ENCODE measurements around the gene ADAM15. TPM values are rescaled to one million over a fixed set of nuclear protein-coding genes. Genes with fewer than 3 reads are reported as not detected.

Gene ADAM15
- total RNA-seq, 1 donor from 2014 or later: 72.0 TPM

DNA sequence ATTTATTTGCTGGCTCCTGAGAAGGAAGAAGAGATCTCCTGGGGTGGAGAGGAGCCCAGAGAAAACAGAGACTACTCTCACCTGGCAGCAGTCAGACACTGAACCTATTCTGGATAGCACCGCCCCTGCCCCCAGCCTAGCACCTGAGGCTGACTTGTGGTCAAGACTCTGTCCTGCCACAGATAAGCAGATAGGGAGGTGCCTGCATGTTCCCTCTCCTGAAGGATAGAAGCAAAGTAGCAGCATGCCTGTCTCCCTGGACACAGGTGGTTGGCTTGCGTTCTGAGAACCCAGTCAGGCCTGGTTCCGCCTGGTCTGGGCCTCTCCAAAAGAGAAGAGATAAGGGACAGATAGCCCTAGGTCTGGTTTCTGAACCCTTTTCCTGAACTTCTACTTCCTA lies 26.2 kb downstream of the ADAM15 start:
- Mint-ChIP-seq H3K27me3 (ENCODE audit: low read depth) (peaks cover 25% of the 10 kb centered on the region), H3K4me3 (ENCODE audit: low read depth) (no peak overlapping the region), H3K4me1 (ENCODE audit: low read depth) (peaks cover 49% of the 10 kb centered on the region), H3K27ac (no peak overlapping the region), H3K9me3 (no peaks in the 10 kb centered on the region), H3K36me3 (ENCODE audit: low read depth) (no peaks in the 10 kb centered on the region)
- DNase-seq (ENCODE audit: low spot score): no peak
- intact Hi-C loops (cut with micrococcal nuclease): no loop called here

DNA sequence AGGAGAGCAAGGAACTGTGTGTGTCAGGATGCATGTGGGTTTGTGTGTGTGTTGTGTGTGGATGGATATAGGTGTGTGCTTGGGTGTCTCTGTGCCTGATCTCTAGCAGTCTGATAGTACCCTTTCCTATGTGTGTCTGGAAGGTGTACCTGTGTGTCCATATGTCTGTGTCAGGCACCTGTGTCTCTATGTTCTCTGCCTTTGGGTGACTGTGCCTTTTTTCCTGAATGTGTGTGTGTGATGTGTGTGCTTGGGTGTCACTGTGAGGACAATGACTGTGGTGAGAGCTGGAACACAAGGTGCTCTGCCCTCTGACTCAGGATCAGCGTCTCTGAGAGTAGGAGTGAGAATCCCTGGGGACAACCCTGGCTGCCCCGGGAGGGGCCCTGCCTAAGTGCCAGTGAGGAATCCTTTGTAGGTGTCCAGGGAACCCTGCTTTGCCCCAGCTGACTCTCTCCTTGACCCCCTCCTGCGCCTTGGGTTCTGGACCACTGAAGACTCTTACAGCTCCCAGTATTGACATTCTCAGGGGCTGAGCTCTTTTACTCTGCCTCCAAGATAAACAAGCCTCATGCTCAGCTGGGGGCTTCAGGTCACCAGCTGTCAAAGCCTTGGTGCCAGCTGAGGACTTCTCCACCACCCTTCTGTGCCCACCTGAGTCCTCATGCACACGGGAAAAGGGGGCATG lies 26.8 kb downstream of the ADAM15 start:
- peaks cover 28% of the 10 kb centered on the region for H3K27me3 Mint-ChIP-seq (ENCODE audit: low read depth)
- peaks cover 51% of the 10 kb centered on the region for H3K4me1 Mint-ChIP-seq (ENCODE audit: low read depth)
- H3K9me3 Mint-ChIP-seq: no peaks in the 10 kb centered on the region
- H3K27ac Mint-ChIP-seq: no peak overlapping the region
- H3K4me3 Mint-ChIP-seq (ENCODE audit: low read depth): peak overlapping the region; percentile 15
- no peaks in the 10 kb centered on the region for H3K36me3 Mint-ChIP-seq (ENCODE audit: low read depth)
- intact Hi-C loops (cut with micrococcal nuclease): no loop called here
- no peak for DNase-seq (ENCODE audit: low spot score)

DNA sequence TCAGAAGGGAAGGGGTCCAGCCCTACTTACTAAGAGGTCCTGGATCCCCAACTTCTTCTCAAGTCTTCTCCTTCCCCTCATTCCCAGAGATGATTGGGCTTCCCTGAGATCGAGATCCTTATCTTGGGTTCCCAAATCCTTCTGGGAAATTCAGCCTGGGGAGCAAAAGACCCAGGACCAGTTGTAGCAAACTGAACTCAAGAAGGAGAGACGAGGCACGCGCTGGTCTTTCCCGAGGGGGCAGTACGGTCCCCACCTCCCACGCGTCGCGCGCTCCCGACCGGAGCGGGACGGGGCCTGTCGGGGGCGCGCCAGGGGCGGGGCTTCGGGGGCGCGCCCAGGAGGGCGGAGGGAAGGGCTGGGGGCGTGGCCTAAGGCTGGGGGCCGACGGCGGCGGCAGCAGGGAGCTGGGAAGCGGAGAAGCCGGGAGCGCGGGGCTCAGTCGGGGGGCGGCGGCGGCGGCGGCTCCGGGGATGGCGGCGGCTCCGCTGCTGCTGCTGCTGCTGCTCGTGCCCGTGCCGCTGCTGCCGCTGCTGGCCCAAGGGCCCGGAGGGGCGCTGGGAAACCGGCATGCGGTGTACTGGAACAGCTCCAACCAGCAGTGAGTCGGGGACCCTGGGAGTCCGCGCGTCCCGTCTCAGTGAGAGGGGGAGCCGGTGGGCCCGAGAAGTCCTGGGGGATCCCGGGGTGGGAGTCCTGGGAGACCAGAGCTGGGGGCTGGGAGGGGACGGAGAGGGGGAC lies 27.5 kb downstream of the ADAM15 start, which contains the start of gene EFNA3:
EFNA3 (plus strand) TSS at position 369 of the 741 bp plus-strand sequence; CDS start at position 474, 105 bp downstream.
- DNase-seq (ENCODE audit: low spot score): peak; percentile 59
- no peak within 1 kb of the TSS for H3K27ac Mint-ChIP-seq
- intact Hi-C loops (cut with micrococcal nuclease): no loop called here
- H3K9me3 Mint-ChIP-seq: no peaks in the 10 kb centered on the region
- H3K36me3 Mint-ChIP-seq (ENCODE audit: low read depth): no peaks in the 10 kb centered on the region
- peaks cover 47% of the 10 kb centered on the region for H3K4me1 Mint-ChIP-seq (ENCODE audit: low read depth)
- peaks cover 35% of the 10 kb centered on the region for H3K27me3 Mint-ChIP-seq (ENCODE audit: low read depth)
- peak within 1 kb of the TSS; percentile 62 for H3K4me3 Mint-ChIP-seq (ENCODE audit: low read depth)

DNA sequence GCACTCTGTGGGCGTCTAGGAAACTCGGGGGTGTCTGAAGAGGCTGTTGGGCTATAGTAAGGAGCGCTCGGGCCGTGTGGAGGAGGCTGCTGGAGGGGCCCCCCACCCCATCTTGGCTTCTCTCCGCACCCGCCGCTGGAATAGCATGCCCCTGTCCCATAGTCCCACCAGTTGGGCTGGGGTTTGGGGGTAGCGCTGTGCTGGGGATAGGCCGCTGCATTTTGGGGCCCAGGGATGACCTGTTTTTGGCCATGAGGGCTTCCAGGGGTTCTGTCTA lies 28.0 kb downstream of the ADAM15 start:
- Mint-ChIP-seq H3K9me3 (no peaks in the 10 kb centered on the region), H3K27me3 (ENCODE audit: low read depth) (peaks cover 40% of the 10 kb centered on the region), H3K4me1 (ENCODE audit: low read depth) (peaks cover 48% of the 10 kb centered on the region), H3K27ac (no peak overlapping the region), H3K36me3 (ENCODE audit: low read depth) (no peaks in the 10 kb centered on the region), H3K4me3 (ENCODE audit: low read depth) (peak overlapping the region; percentile 62)
- DNase-seq (ENCODE audit: low spot score): no peak
- intact Hi-C loops (cut with micrococcal nuclease): no loop called here

DNA sequence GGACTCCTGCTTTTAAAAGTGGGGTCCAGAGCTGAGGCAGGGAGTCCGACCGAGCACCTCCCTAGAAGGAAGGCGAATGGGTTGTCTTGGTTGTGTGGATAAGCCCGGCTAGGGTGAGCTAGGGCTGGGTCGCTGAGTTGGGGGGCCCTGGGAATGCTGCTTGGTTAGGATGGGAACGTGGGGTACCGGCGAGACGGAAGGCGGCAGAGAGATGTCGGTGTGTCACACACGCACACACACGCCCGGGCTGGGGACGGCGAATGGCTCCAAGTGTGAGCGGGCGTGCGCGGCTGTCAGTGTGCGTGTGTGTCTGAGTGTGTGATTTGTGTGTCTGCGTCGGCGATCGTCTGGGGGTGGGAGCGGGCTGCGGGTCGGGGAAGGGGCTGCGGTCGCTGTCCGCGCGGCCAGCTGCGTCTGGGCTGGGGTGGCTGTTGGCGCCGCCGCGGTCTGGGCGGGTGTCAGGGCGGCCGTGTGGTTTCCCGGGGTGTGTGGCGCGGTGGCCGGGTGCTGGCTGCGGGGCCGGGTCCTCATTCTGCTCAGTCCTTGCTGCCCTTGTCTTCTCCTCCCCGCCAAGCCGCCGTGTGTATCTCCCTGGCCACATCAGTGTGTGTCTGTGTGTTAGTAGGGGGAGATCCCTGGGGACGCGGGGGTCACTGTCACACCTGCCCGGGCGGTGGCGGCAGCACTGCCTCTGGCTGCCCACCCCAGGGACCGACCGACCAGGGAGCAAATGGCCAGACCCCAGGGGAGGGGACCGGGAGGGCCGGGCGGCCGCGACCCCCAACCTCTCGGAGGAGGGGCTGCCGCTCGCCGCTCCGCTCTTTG lies 28.6 kb downstream of the ADAM15 start:
- Mint-ChIP-seq H3K27ac (no peak overlapping the region), H3K36me3 (ENCODE audit: low read depth) (no peaks in the 10 kb centered on the region), H3K9me3 (no peaks in the 10 kb centered on the region), H3K4me1 (ENCODE audit: low read depth) (peaks cover 50% of the 10 kb centered on the region), H3K27me3 (ENCODE audit: low read depth) (peaks cover 40% of the 10 kb centered on the region), H3K4me3 (ENCODE audit: low read depth) (peak overlapping the region; percentile 62)
- no peak for DNase-seq (ENCODE audit: low spot score)
- intact Hi-C loops (cut with micrococcal nuclease): loop anchor here (5.0 kb wide), 1 partner anchor 77 kb away; the partner anchor contains the start of gene ZBTB7B

DNA sequence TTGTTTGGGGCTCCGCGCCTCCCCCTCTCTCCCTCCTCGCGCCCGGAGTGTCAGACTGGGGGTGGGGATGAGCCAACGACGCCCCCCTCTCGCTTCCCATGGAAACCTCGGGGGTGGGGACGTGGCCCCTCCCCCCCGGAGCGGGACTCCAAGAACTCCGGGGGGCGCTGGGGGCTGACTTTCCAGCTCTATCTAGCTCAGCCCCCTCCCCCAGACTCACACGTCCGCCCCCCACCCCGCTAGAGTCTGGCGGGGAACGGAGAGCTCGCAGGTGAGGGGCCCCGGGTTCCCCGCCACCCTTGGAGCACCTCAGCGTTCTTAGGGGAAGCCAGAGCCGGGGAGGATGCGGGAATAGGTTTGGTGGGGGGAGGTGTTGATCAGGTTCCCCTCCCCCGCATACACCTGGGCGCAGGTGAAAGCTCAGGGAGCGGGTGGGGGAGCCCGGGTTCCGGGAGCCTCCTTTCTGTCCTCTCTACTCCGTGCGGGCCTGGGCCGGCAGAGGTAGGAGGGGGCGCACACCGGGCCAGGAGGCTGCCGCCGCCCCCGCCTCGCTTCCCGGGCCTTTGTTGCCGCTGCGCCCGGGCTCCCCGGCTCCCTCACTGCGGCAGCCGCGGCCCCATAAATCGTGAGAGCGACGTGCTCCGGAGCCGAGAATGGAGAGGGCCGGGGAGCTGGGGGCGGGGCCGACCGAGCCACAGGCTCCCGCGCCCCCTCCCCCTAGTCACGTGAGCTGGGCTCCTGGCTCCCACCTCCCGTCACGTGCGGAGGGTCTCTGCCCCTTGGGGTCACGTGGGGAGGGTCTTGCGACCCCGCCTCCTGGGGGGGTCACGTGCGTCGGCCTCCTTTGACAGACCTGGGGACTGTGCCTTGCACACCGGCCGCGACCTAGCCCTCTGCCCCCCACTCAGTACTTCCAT lies 29.5 kb downstream of the ADAM15 start:
- Mint-ChIP-seq H3K27ac (no peak overlapping the region), H3K27me3 (ENCODE audit: low read depth) (peaks cover 40% of the 10 kb centered on the region), H3K9me3 (no peaks in the 10 kb centered on the region), H3K4me3 (ENCODE audit: low read depth) (no peak overlapping the region), H3K36me3 (ENCODE audit: low read depth) (no peaks in the 10 kb centered on the region), H3K4me1 (ENCODE audit: low read depth) (peaks cover 52% of the 10 kb centered on the region)
- no peak for DNase-seq (ENCODE audit: low spot score)
- intact Hi-C loops (cut with micrococcal nuclease): loop anchor here (5.0 kb wide), 1 partner anchor 78 kb away; the partner anchor contains the start of gene ZBTB7B

DNA sequence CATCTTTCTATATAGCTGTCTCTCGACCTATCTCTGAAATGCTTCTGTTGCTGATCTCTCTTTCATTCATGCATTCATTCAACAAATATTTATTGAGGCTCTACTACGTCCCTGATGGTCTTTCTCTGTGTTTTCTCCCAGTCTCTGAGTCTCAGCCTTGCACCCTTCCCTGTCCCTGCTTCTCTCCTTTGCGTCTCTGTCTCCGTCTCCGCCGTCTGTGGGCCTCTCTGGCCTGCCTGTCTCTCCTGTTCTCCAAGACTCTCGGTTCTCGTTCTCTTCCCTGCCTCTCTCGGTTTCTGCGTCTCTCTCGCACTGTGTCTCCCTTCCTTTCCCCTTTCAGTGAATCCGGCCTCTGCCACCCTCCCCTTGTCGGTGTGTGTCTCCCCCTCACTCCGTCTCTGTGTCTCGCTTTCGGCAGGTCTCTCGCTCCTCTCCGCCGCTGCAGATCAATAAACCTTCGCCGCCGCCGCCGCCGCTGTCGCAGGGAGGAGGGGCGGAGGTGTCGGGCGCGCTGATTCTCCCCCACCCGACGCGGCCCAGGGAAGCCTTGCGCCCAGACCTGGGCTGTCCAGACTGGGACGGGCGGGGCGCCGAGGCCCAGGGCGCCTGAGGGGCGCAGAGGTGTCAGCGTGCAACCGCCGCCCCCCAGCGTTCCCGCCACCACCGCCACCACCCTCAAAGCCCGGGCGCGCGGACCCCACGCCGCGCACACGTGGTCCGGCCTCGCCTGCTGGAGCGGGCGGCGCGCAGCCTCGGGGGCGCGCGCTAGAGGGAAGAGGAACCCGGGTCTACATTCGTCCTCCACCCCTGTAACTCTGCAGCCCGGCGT lies 30.6 kb downstream of the ADAM15 start:
- Mint-ChIP-seq H3K36me3 (ENCODE audit: low read depth) (no peaks in the 10 kb centered on the region), H3K9me3 (no peaks in the 10 kb centered on the region), H3K4me3 (ENCODE audit: low read depth) (peak overlapping the region; percentile 52), H3K4me1 (ENCODE audit: low read depth) (peaks cover 46% of the 10 kb centered on the region), H3K27ac (no peak overlapping the region), H3K27me3 (ENCODE audit: low read depth) (peaks cover 40% of the 10 kb centered on the region)
- intact Hi-C loops (cut with micrococcal nuclease): loop anchor here (5.0 kb wide), 1 partner anchor 79 kb away; the partner anchor contains the start of gene ZBTB7B
- no peak for DNase-seq (ENCODE audit: low spot score)

DNA sequence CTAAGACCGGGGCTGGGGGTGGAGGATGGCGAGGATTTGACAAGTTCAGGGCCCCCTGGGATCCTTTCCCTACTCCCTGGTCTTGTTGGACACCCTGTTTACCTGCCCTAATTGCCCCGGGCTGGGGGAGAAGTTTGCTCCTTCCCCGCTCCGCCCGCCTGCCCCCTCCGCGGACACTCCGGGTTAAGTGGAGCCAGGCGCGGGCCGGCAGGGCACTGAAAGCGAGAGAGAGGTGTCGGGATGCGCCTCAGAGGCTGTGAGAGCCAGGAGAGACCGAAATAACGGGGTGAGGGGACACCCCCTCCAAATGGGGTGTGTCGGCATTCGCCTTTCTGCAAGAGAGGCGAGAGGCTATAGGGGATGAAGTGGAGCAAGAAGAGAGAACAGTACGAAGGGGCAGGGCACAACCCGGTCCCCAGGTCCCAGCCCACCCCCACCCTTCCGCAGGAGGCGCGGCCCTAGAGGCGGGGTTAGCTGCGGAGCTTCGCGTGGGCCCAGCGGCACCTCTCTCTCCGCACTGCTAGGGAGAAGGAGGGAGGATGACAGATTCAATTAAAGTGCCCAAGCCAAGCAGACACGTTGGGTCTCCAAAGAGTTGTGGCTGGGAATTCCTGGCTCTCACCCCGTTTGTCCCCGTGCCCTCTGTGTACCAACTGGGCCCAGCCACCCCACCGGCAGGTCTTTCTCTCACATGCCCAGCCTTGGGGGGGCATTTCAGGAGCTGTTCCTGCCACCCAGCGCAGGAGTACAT lies 31.4 kb downstream of the ADAM15 start:
- Mint-ChIP-seq H3K9me3 (no peaks in the 10 kb centered on the region), H3K27ac (no peak overlapping the region), H3K27me3 (ENCODE audit: low read depth) (peaks cover 40% of the 10 kb centered on the region), H3K4me3 (ENCODE audit: low read depth) (peak overlapping the region; percentile 52), H3K36me3 (ENCODE audit: low read depth) (no peaks in the 10 kb centered on the region), H3K4me1 (ENCODE audit: low read depth) (peaks cover 44% of the 10 kb centered on the region)
- intact Hi-C loops (cut with micrococcal nuclease): loop anchor here (5.0 kb wide), 1 partner anchor 80 kb away; the partner anchor contains the start of gene ZBTB7B
- DNase-seq (ENCODE audit: low spot score): no peak

DNA sequence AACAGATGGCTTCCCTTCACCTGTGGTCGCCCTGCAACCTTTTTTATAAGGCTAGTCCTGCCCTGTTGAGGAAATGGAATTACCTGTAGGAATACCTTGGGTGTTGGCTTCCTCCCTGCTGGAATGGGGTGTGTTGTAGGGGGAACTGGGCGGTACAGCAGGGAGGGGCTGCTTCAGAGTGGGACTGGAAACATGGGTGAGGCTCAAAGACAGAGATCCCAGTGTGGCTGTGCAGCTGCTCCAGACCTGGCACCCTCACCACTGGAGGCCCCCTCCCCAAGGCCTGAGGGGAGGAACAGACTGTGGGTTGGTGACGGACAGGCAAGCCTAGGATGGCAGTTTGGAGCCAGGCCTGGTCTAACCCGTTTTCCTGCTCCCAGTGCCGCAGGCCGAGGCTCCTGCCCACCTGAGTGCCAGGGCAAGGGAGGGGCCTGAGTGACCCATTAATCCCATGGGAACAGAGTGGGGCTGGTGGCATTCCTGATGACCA lies 32.0 kb downstream of the ADAM15 start:
- H3K4me1 Mint-ChIP-seq (ENCODE audit: low read depth): peaks cover 38% of the 10 kb centered on the region
- H3K27ac Mint-ChIP-seq: no peak overlapping the region
- intact Hi-C loops (cut with micrococcal nuclease): loop anchor here (5.0 kb wide), 1 partner anchor 81 kb away; the partner anchor contains the start of gene ZBTB7B
- no peak for DNase-seq (ENCODE audit: low spot score)
- H3K27me3 Mint-ChIP-seq (ENCODE audit: low read depth): peaks cover 37% of the 10 kb centered on the region
- no peak overlapping the region for H3K4me3 Mint-ChIP-seq (ENCODE audit: low read depth)
- H3K9me3 Mint-ChIP-seq: no peaks in the 10 kb centered on the region
- H3K36me3 Mint-ChIP-seq (ENCODE audit: low read depth): no peaks in the 10 kb centered on the region

DNA sequence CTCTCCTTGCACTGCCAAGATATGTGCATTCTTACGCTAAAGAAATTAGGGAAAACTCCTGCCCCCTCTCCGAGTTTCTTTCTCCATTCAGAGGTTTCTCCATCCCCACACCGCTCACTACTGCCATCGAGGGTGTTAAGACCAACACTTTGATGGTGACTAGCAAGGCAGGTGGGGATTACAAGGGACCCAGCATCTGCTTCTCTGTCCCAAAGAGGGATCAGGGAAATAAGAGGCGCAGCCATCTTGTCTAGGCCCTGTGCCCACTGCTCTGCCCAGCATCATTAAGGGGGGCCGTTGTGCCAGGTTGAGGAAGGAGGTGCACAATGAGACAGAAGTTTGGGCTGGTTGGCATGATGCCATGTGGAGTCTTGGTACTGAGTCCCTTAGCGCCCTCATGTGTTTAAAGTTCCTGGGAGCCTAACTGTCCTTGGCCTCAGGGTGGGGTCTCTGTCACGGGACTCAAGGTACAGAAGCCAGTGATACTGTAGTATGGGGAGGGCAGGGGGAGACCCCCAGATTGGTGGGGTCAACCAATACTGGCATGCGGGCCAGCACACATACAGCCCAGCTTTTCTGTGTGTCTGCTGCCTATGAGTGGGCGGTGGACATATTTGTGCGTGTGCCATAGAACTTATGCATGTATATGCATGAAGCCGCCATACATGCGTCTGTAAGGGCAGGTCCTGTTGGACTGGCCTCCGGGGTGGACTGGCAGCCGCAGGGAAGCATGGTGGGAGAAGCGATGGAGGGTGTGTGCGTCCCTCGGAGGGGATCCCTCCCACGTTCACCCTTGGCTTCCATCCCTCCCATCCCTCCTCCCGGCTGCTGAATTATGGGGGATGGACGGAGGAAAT lies 33.0 kb downstream of the ADAM15 start:
- DNase-seq (ENCODE audit: low spot score): no peak
- intact Hi-C loops (cut with micrococcal nuclease): loop anchor here (1.0 to 5.0 kb wide), 6 partner anchors 13 to 82 kb away; partner anchors contain the start of genes ADAM15, EFNA4, SLC50A1 and ZBTB7B
- no peaks in the 10 kb centered on the region for H3K36me3 Mint-ChIP-seq (ENCODE audit: low read depth)
- H3K4me1 Mint-ChIP-seq (ENCODE audit: low read depth): peaks cover 37% of the 10 kb centered on the region
- H3K9me3 Mint-ChIP-seq: no peaks in the 10 kb centered on the region
- H3K27ac Mint-ChIP-seq: no peak overlapping the region
- H3K4me3 Mint-ChIP-seq (ENCODE audit: low read depth): peak overlapping the region; percentile 82
- peaks cover 36% of the 10 kb centered on the region for H3K27me3 Mint-ChIP-seq (ENCODE audit: low read depth)

Data from activated T-helper 2 cell treated with anti-CD3 and anti-CD28 coated beads, Interferon-gamma antibody, Interleukin-2, Interleukin-4, amounts not matched to agents 10 μg/mL and 5 μg/mL and 100 μg/mL, durations not matched to agents 14 hours and 24 hours and 36 hours (primary cell).